SH-SY5Y (cell line): ENCODE data around the gene DTNBP1.

Source experiments
- GATA2 ChIP-seq: IDR thresholded peaks from 2 replicates; pipeline ENCODE4 v1.6.1; 2011; ENCODE audit warnings: mild to moderate bottlenecking, low read depth, low read length
- GATA3 ChIP-seq: IDR thresholded peaks from 2 replicates; pipeline ENCODE4 v1.6.1; 2011; ENCODE audit warnings: low read depth, mild to moderate bottlenecking, low read length, moderate library complexity

- TF ChIP-seq GATA2, result no peak
- TF ChIP-seq GATA3, result no peak
Measured at GRCh38 chr6:15574023-15574422, 88.8 kb downstream of the DTNBP1 start.
